GM21576 (cell line): ENCODE results near the gene PPFIBP1.
"Not testable (repeated sequence)": the region's sequence is repeated elsewhere in the genome, so short reads cannot be mapped to it uniquely, and the experiment has no call there.

Experiments used
- ATAC-seq: cut with Tn5 transposase; IDR thresholded peaks from one replicate; pipeline ENCODE4 v1.9.1; 2021; ENCODE audit warnings: mild to moderate bottlenecking, moderate library complexity; ENCODE audit not compliant: unreplicated experiment

The PPFIBP1 gene

GRCh38 chr12:27622436-27623195, 98.6 kb downstream of the PPFIBP1 start:
- ATAC-seq: no peak

DNA sequence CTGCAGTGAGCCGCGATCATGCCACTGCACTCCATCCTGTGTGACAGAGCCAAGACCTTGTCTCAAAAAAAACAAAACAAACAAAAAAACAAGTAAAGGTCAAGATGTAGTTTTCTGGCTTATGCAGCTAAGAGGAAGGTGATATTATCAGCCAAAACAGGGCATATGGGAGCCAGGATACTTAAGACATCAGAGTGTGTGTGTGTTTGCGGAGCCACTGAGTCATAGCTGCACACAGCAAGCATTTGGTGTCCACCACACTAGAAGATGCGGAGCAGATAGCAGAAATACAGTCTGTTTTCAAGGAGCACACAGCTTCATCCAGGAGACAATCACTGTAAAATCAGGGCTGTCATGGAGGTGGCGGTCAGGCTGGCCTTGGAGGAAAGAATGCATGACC, 99.6 kb downstream of the PPFIBP1 start:
- no peak for ATAC-seq

- ATAC-seq: no peak
Measured at GRCh38 chr12:27624586-27624985, 100.6 kb downstream of the PPFIBP1 start.

DNA sequence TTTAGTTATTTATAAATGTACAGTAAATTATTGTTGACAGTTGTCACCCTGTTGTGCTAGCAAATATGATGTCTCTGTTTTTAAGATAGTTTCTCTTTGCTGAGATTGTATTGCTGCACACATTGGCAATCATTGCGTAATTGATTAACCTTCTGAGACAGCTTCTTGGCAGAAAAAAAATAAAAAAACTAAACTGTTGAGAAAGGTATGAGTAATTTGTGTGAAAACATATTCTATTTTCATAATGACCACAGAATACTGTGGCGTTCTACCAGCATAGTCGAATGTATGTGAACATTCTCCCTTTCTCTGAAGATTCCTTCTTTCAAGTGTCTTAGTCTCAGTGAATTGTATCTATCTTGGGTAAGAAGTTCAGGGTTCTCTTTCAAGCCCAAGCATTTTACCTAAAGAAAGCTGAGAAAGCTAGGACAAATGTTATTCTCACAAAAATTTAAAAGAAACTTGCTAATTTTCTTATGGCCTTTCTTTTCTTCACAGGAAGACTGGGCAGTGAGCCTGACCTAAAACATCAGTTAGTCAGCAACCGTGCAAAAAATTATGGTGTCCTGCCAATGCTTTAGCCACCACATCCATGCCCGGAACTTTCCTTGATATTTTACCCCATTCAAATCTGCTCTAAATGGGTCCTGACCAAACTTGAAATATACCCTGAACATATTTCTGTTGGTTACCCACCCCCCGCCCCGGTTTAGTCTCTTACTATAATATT, 103.3 kb downstream of the PPFIBP1 start:
- no peak for ATAC-seq

DNA sequence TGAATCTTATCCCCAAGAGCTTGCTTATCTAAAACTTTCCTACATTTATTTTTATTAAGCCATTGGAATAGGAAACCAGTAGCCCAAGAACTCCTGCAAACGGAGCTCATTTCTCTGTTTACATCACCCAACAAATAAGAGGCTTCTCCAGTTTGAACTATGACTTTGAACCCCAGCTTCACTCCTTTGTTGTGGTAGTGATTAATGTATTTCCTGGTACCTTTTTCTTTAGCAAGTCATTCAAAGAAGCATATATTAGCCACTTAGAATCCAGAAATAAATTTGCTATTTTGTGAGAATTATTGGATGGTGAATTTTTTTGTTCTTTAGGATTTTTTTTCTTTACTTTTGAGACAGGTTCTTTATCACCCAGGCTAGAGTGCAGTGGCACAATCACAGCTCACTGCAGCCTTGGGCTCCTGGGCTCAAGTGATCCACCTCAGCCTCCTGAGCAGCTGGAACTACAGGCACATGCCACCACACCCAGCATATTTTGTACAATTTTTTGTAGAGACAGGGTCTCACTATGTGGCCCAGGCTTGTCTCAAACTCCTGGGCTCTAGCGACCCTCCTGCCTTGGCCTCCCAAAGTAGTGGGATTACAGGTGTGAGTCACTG, 104.0 kb downstream of the PPFIBP1 start:
- not testable (repeated sequence) for ATAC-seq

GRCh38 chr12:27630219-27630618, 106.2 kb downstream of the PPFIBP1 start:
- ATAC-seq: not testable (repeated sequence)

- ATAC-seq: no peak
Measured at GRCh38 chr12:27631365-27631764, 107.4 kb downstream of the PPFIBP1 start.

DNA sequence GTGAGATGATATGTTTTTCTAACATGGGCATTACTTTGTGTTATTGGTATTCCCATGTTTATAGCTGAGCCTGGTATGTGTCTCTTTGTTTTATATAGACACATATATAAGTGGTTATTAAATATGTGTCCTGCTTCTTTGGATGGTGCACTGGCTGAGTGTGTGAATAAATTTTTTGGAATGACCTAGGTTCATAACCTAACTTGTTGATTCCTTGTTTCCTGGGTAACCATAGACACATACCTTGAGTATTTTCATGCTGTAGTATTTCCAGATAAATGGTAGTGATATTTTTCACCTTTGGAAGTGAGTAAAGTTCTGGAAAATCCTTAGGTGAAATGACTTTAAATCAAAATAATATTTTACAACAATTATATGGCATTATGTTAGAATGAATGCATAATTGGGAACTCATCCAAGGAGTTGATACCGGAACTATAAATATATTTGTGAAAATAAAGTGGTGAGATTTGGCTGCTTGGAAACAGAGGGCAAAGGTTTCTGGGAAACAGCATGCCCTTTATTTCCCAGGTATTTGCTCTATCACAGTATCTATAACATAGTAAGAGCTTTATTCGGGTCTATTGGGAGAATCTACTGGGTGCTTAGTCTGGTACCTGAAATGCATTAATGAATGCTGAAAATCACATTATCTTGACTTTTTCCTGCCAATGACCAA, 107.9 kb downstream of the PPFIBP1 start:
- ATAC-seq: no peak

GRCh38 chr12:27635349-27635972, 111.5 kb downstream of the PPFIBP1 start:
- ATAC-seq: no peak

- ATAC-seq: not testable (repeated sequence)
Measured at GRCh38 chr12:27636569-27636968, 112.6 kb downstream of the PPFIBP1 start.

DNA sequence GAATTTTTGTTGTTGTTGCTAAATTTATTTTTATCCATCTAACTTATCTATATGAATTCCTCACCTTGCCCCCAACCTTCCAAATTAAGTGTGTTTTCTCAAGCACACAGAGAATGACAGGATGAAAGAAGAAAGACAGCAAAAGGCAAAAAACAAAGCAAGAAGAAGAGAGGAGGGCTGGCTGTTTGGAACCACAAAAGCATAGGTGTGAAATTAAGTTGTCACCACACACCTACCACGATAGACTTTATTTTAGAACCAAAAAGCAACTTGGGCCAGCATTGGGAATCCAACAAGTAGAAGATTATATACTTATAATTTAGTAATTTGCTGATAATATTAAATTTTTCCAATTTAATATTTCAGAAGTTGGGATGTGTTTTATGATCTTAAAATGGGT, 113.5 kb downstream of the PPFIBP1 start:
- ATAC-seq: no peak

GRCh38 chr12:27639265-27639664, 115.3 kb downstream of the PPFIBP1 start:
- ATAC-seq: no peak

DNA sequence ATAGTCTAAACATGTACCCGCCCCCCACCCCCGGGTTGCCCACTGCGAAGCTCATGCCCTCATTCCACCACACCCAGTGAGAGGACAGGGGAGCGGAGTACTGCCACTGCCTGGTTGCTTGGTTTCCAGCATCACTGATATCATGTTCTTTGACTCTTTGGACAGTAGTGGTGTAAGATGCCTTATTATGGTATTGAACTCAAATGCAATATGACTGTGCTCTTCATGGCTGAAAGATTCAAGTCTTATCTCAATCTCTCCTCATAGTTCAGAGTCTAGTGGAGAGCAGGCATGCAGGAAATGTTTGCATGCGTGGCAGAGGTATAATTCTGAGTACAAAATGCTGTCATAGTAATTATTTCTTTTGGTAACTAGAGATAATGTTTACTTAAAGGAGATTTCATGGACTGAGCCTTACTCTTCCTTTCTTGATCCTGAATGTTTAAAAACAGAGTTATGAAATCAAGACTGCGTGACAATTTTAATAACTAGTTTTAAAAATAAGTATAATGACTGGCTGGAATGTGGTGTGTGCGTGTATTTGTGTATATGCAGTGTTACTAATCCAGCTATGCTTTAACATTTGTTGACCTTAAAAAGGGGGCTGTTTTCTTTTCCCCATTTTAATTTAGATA, 116.7 kb downstream of the PPFIBP1 start:
- ATAC-seq: not testable (repeated sequence)

DNA sequence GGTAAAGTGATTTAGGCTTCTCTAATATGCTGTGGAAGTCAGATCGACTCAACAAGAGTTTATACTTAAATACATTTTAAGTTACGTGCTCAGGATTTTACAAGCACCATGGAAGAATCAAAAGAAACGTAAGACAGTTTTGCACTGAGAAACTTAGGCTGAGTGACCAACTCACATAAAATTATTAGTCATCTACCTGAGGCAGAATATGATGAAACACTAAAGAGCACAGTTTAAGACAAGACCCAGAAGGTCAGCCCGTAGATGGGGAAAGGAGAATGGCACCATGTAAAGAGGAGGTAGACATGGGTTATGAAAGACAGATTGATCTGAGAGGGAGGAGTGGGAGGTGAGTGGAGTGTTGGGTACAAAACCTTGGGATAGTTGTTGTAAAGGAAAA, 118.4 kb downstream of the PPFIBP1 start:
- ATAC-seq: not testable (repeated sequence)

GRCh38 chr12:27642892-27643291, 118.9 kb downstream of the PPFIBP1 start:
- not testable (repeated sequence) for ATAC-seq

GRCh38 chr12:27644158-27644845, 120.3 kb downstream of the PPFIBP1 start:
- ATAC-seq: no peak

DNA sequence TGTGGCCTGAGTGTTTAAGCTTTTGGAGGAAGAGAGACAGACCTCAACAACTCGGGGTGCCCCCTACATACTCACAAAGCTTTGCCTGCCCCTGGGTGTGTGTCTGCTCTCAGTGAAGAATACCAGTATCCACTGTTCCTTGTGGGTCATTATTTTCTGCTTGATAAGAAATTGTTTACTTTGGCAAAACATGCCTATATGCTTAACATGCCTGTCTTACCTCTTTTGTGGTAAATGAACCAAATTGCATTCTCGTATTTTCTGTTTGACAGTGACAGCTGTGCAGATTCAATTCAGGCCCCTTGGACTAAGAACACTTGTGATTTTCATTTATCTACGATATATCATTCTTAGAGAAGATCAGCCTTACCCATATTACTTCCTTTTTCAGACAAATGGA, 121.7 kb downstream of the PPFIBP1 start:
- ATAC-seq: no peak

DNA sequence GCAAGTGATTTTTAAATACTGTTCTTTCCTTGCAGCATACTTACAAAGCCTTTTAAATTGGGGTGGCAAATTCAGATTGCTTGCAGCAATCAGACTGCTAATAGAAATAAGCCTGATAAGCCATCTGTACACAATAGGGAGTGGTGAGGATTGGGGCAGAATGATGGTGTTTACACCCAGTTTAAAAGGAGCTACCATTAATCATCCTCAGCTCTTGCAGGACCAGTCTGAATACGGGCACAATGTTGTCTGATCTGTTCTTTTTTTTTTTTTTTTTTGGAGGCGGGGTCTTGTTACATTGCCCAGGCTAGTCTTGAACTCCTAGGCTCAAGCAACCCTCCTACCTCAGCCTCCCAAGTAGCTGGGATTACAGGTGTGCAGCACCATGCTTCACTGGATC, 122.1 kb downstream of the PPFIBP1 start:
- ATAC-seq: no peak

GRCh38 chr12:27650011-27650410, 126.0 kb downstream of the PPFIBP1 start:
- ATAC-seq: no peak

DNA sequence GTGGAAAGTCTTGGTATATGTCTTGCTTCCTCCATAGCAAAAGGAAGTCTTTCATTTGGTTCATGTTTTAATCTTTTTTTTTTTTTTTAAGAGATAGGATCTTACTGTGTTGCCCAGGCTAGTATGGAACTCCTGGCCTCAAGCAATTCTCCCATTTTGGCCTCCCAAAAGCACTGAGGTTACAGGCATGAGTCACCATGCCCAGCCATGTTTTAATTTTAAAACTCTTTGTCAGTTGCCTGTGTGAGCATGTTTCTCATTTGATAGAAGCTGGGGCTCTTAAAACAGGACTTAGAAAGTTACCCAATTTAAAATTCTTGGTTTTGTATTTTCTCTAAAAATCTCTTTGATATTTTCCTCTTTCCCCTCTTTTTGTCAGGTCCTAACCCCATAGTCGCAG, 127.2 kb downstream of the PPFIBP1 start:
- no peak for ATAC-seq
